A549 (cell line): ENCODE results near the gene DUSP28. TPM values are rescaled to one million over a fixed set of nuclear protein-coding genes. Genes with fewer than 3 reads are reported as not detected.

Experiments used
- ATAC-seq, 2 experiments: fragments of 200-7000 bp in 1 of 2; fragments of >200 bp in 1 of 2; cut with Nextera tagmentation in 1 of 2; cut with Tn5 transposase in 1 of 2; 3 replicates each; pipeline versions ENCODE4 v1.8.0 to v1.9.1; 2018 to 2020; ENCODE audit warnings: mild to moderate bottlenecking in 1 of 2, moderate library complexity in 1 of 2
- CTCF ChIA-PET: fragments of 300-600 bp; sonication (Branson Sonifier 250); formaldehyde crosslinking; extraction: SDS; loops from one replicate; lab custom pipeline; 2021; ENCODE audit warnings: antibody characterized with exemption, inconsistent platforms; lab: Yijun Ruan, JAX
- POLR2A ChIA-PET: fragments of 350-600 bp; formaldehyde crosslinking; extraction: SDS; loops from one replicate; lab custom pipeline; 2021; ENCODE audit warnings: antibody characterized with exemption, inconsistent platforms; lab: Yijun Ruan, JAX
- DNase-seq, 2 experiments: peaks; one replicate each; pipeline versions ENCODE4 v3.0.0 to v3.0.0-alpha.2; 2011 to 2016; ENCODE audit warnings: low read depth in 1 of 2, low spot score in 1 of 2
- FAIRE-seq: peaks from 2 replicates; lab custom pipeline; 2011; peaks lifted over from hg19 to GRCh38; lab: Jason Lieb, UNC
- H3K27ac ChIP-seq, 2 experiments: fragments of >200 bp; sonication (Bioruptor Twin); formaldehyde crosslinking; 3 replicates each; pipeline ENCODE4 v1.5.1; 2016 to 2017
- H3K4me1 ChIP-seq: fragments of >200 bp; sonication (Bioruptor Twin); formaldehyde crosslinking; 3 replicates; pipeline ENCODE4 v1.6.1; 2016
- H3K4me2 ChIP-seq: fragments of >200 bp; sonication (Bioruptor Twin); formaldehyde crosslinking; 3 replicates; pipeline ENCODE4 v1.6.1; 2016
- H3K4me3 ChIP-seq: fragments of >200 bp; sonication (Bioruptor Twin); formaldehyde crosslinking; 3 replicates; pipeline ENCODE4 v1.5.1; 2016
- H3K9me3 ChIP-seq: fragments of >200 bp; sonication (Bioruptor Twin); formaldehyde crosslinking; 3 replicates; pipeline ENCODE4 v1.6.1; 2016
- CTCF ChIP-seq: fragments of >200 bp; sonication (Bioruptor Twin); formaldehyde crosslinking; IDR thresholded peaks from 3 replicates; pipeline ENCODE4 v1.5.1; 2016
- E2F6 ChIP-seq: IDR thresholded peaks from 2 replicates; pipeline ENCODE4 v1.6.1; 2012; ENCODE audit warnings: low read depth, borderline replicate concordance
- EP300 ChIP-seq, 2 experiments: fragments of >200 bp; sonication (Bioruptor Twin); formaldehyde crosslinking; IDR thresholded peaks; 2 replicates in 1 of 2; 3 replicates in 1 of 2; pipeline ENCODE4 v1.6.1; 2016 to 2017
- HES2 ChIP-seq: fragments of >200 bp; sonication (Bioruptor Twin); formaldehyde crosslinking; IDR thresholded peaks from 2 replicates; pipeline ENCODE4 v1.6.1; 2016
- HOXB5 ChIP-seq: fragments of 250-450 bp; sonication (Bioruptor Pico); IDR thresholded peaks from 2 replicates; pipeline ENCODE4 v1.5.0; 2020; ENCODE audit warnings: mild to moderate bottlenecking, moderate library complexity
- KDM5A ChIP-seq: fragments of 200-600 bp; sonication (generic); IDR thresholded peaks from 2 replicates; pipeline ENCODE4 v1.6.1; 2016; ENCODE audit warnings: antibody characterized with exemption, mild to moderate bottlenecking
- MAX ChIP-seq: IDR thresholded peaks from 2 replicates; pipeline ENCODE4 v1.6.1; 2012
- MAZ ChIP-seq: fragments of 150-350 bp; IDR thresholded peaks from 2 replicates; pipeline ENCODE4 v1.6.1; 2014; ENCODE audit warnings: antibody characterized with exemption, low read depth, low read length, borderline replicate concordance
- PHF8 ChIP-seq: fragments of 200-600 bp; sonication (generic); IDR thresholded peaks from 2 replicates; pipeline ENCODE4 v1.6.1; 2016; ENCODE audit warnings: low read depth, mild to moderate bottlenecking, antibody characterized with exemption, moderate library complexity, borderline replicate concordance
- POLR2A ChIP-seq: IDR thresholded peaks from 2 replicates; pipeline ENCODE4 v1.6.1; 2012; ENCODE audit warnings: mild to moderate bottlenecking, low read length
- RNF2 ChIP-seq: fragments of 200-600 bp; sonication (generic); IDR thresholded peaks from 2 replicates; pipeline ENCODE4 v1.6.1; 2016; ENCODE audit warnings: low read depth, mild to moderate bottlenecking, antibody characterized with exemption, moderate library complexity, borderline replicate concordance
- SMC3 ChIP-seq: fragments of >200 bp; sonication (Bioruptor Twin); formaldehyde crosslinking; IDR thresholded peaks from 3 replicates; pipeline ENCODE4 v1.6.1; 2018; ENCODE audit warnings: inconsistent platforms
- WGBS: methylation state at CpG from one replicate; pipeline ENCODE4 v1.1.6; 2017; ENCODE audit errors: missing lambda C conversion rate; 5-methylcytosine and 5-hydroxymethylcytosine counted together
- polyA plus RNA-seq, 4 experiments: library from polyadenylated mRNA; depleted of rRNA in 3 of 4; stranded (reverse); fragments of >200 nt; fragmentation: RNase III in 1 of 4; extraction: RNeasy Plus Mini Kit Qiagen cat#74134 plus additional on column Dnase treatment in 1 of 4; gene quantifications; 2 replicates in 3 of 4; 3 replicates in 1 of 4; pipeline ENCODE4 v1.2.3, GENCODE V29; 2011 to 2017

The DUSP28 gene
- polyA plus RNA-seq, 2 of the 4 experiments (the other 2 are of a cell fraction), result 5.2 to 14.3 TPM

GRCh38 chr2:240566203-240567136, 6.3 kb downstream of the DUSP28 start (continued):
- TF ChIP-seq MAX (peak; percentile 58; the same call in 1 of the 2 replicates), POLR2A (peak; percentile 40; the same call in 1 of the 2 replicates)

- peak overlapping the region; percentile 76 for H3K4me3 ChIP-seq
- H3K27ac ChIP-seq, result peak overlapping the region; percentile 96 to 98
- ChIA-PET POLR2A (interaction anchor here (1.0 to 3.2 kb wide), 4 partner anchors 13 to 197 kb away, joined by 3 to 24 read pairs (median 12); partner anchors contain the start of gene CAPN10), CTCF (interaction anchor here (0.6 to 3.8 kb wide), 13 partner anchors 10 to 1259 kb away, joined by 3 to 76 read pairs (median 4); partner anchors contain the start of genes ANKMY1 and CAPN10)
- ATAC-seq, result peak; percentile 1 to 2; a peak in 4 of 6 replicates
- H3K4me2 ChIP-seq, result peak overlapping the region; percentile 91
- FAIRE-seq, result no peak
- TF ChIP-seq SMC3 (no peak), RNF2 (no peak), EP300 (IDR thresholded peaks at IDR 0.05) (no peak), E2F6 (peak; percentile 52; the same call in 1 of the 2 replicates)
- no peak for DNase-seq
- 54% methylated on average over 19 of the region's 26 CpGs for WGBS
- H3K4me1 ChIP-seq, result peaks cover 46% of the 10 kb centered on the region
- no peaks in the 10 kb centered on the region for H3K9me3 ChIP-seq
These were observed 7.1 kb downstream of the DUSP28 start for GRCh38 chr2:240567137-240567871.

- 2% methylated on average over 13 of the region's 106 CpGs for WGBS
- peaks cover 42% of the 10 kb centered on the region for H3K4me1 ChIP-seq
- peak within 1 kb of the TSS; percentile 96 to 98 for H3K27ac ChIP-seq
- ATAC-seq (peak; percentile 16 to 40), FAIRE-seq (no peak), DNase-seq (peak in 1 of 2 experiments; percentile 57)
- POLR2A ChIA-PET, result interaction anchor here (1.5 to 2.1 kb wide), 2 partner anchors 12 to 18 kb away, joined by 9 to 12 read pairs; partner anchors contain the start of gene CAPN10
- TF ChIP-seq MAX (peak; percentile 81), RNF2 (0 out of 2 replicates have a peak, but pooled peaks have one; percentile 70), CTCF (peak; percentile 42), KDM5A (no peak), HES2 (no peak), HOXB5 (CRISPR knock-in tag) (no peak), PHF8 (peak; percentile 34; the same call in 1 of the 2 replicates), MAZ (no peak), POLR2A (0 out of 2 replicates have a peak, but pooled peaks have one; percentile 18)
- H3K4me3 ChIP-seq, result peak within 1 kb of the TSS; percentile 76
- CTCF ChIA-PET, result interaction anchor here (0.9 to 3.8 kb wide), 8 partner anchors 9 to 23 kb away, joined by 4 to 76 read pairs (median 11); partner anchors contain the start of gene CAPN10
- peak within 1 kb of the TSS; percentile 91 for H3K4me2 ChIP-seq
- no peaks in the 10 kb centered on the region for H3K9me3 ChIP-seq
These were observed 7.9 kb downstream of the DUSP28 start, which contains the start of gene RNPEPL1 for GRCh38 chr2:240567872-240568677. Gene RNPEPL1, plus strand, starts transcription at chr2:240568484. Its CDS starts 103 bp downstream, at chr2:240568587.
